ENCODE results near the gene NPRL2.

The NPRL2 gene

GRCh38 chr3:50297896-50298725 is 52.5 kb downstream of the NPRL2 start:
- no peak overlapping the region for H2AFZ ChIP-seq (ENCODE audit: low read depth, low read length)
- H3K4me1 ChIP-seq (ENCODE audit: insufficient read depth, low read length), result peaks cover 16% of the 10 kb centered on the region
- H3K36me3 ChIP-seq (ENCODE audit: insufficient read depth, low read length), result no peaks in the 10 kb centered on the region
- no peaks in the 10 kb centered on the region for H3K9me3 ChIP-seq (ENCODE audit: low read length)
- H3K4me3 ChIP-seq (ENCODE audit: low read length), result peak overlapping the region; percentile 63
- H3K27me3 ChIP-seq (ENCODE audit: insufficient read depth, low read length), result no peaks in the 10 kb centered on the region

- H3K9me3 ChIP-seq (ENCODE audit: low read length), result no peaks in the 10 kb centered on the region
- no peaks in the 10 kb centered on the region for H3K27me3 ChIP-seq (ENCODE audit: insufficient read depth, low read length)
- H3K36me3 ChIP-seq (ENCODE audit: insufficient read depth, low read length), result no peaks in the 10 kb centered on the region
- no peak overlapping the region for H3K4me3 ChIP-seq (ENCODE audit: low read length)
- H3K4me1 ChIP-seq (ENCODE audit: insufficient read depth, low read length), result peaks cover 21% of the 10 kb centered on the region
- H2AFZ ChIP-seq (ENCODE audit: low read depth, low read length), result no peak overlapping the region
Observed at GRCh38 chr3:50297384-50297775, 53.2 kb downstream of the NPRL2 start.
